ENCODE data around the gene NKIRAS1.

- TF ChIP-seq CTCF (IDR thresholded peaks at IDR 0.05) (no peak), POLR2A (IDR thresholded peaks at IDR 0.05) (no peak)
These were observed 60.5 kb downstream of the NKIRAS1 start for GRCh38 chr3:23856286-23856685.
